GM20431 (cell line): ENCODE data around the gene ARHGAP35.

Experiments
- in situ Hi-C: fragments of 300-500 bp; cut with MseI, MboI; formaldehyde crosslinking; loops from one replicate; pipeline ENCODE4 v1.15.0; 2020; ENCODE audit warnings: low sequenced_read_pairs; ENCODE audit not compliant: unreplicated experiment

Gene ARHGAP35

GRCh38 chr19:46892252-46893179 lies 31.7 kb downstream of the ARHGAP35 start:
- in situ Hi-C loops, result no loop called here

DNA sequence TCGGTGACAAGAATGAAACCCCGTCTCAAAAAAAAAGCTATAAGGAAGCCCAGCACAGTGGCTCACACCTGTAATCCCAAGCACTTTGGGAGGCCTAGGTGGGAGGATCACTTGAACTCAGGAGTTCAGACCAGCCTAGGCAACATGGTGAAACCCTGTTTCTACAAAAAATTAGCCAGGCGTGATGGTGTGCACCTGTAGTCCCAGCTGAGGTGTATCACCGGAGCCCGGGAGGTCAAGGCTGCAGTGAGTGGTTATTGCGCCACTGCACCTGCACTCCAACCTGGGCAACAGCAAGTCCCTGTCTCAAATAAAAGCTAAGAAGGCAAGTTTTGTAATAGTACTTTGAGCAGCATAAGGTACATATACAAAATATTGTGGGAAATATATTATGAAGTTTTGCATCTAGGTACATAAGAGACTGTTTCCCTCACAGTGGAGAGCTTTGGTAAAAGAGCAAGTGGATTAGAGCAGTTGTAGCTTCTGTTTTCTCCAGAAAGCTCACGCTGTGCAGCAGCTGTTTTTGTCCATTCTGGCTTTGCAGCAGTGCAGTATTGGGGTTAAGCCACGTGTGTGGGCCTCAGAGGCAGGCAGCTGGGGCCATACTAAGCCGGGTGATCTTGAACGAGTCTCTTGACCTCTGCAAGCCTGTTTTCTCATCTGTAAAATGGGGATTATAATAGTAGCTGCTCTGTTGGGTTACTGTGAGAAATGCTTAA lies 35.4 kb downstream of the ARHGAP35 start:
- in situ Hi-C loops, result no loop called here

DNA sequence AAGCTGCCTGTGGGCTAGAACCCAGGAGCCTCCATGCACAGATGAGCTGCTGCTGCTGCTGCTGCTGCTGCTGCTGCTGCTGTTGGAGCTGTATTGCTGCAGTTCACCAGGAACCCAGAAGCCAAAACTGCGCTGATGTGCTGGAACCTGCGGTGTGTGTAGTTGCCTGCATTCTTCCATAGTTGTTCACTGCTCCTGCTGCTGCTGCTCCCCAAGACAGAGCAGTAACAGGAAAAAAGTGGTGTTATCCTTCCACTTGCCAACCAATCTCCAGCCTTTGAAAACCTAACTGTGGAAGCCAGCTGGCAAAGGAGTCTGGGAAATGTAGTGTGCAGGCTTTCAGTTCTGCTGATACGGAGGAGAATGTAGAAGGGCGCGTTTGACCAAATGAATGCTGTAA lies 37.9 kb downstream of the ARHGAP35 start:
- in situ Hi-C loops, result no loop called here

- in situ Hi-C loops, result no loop called here
Measured at GRCh38 chr19:46900341-46900740, 39.5 kb downstream of the ARHGAP35 start.

DNA sequence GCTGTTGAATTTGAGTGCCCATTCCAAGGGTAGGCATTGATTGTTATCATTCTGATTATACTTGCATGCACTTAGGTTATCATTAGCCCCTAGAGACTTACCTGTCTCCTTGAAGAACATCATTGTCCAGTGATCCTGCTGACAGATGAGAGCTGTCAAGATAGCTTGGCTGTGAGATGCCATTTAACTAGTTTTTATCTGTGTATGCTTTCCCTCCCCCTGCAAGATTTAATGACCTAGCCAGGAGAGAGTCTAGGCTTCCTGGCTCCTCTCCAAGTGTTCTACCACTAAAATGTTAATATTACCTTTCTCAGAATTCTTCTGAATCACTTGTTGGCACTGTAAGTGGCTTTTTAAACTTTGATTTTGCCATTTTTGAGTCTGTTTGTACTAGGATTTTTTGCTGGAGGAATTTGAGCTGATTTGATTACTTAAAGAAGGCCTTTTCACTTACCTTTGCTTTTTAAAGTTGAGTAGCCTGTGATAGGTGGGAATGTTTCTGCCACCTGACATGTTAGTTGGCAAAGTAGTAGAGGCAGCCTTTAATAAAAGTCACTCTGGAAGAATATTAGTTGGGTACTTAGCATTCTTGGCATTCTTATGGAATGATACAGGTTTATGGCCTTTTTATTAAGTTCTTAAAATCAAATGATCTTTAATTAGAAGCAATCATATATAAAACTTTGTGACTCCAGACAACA lies 41.1 kb downstream of the ARHGAP35 start:
- in situ Hi-C loops, result no loop called here

DNA sequence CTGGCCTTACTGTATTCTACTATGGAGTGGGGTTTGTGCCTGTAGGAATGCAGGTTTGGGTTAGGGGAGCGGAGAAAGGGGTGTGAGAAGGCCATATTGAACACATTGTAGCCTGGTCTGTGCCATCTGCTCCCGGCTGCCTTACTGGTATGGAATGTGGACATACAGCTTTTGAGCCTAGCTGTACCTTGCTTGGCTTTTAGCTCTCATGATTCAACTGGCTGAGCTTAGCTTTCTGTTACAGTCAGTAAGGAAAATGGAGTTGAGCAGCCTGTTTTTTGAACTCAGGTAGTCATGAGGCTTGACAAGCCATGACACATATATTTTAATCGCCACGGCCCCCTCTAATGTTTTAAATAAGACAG lies 41.6 kb downstream of the ARHGAP35 start:
- in situ Hi-C loops, result no loop called here

- in situ Hi-C loops, result no loop called here
Measured at GRCh38 chr19:46903458-46903857, 42.7 kb downstream of the ARHGAP35 start.

GRCh38 chr19:46904114-46905060 lies 43.6 kb downstream of the ARHGAP35 start:
- in situ Hi-C loops, result no loop called here

DNA sequence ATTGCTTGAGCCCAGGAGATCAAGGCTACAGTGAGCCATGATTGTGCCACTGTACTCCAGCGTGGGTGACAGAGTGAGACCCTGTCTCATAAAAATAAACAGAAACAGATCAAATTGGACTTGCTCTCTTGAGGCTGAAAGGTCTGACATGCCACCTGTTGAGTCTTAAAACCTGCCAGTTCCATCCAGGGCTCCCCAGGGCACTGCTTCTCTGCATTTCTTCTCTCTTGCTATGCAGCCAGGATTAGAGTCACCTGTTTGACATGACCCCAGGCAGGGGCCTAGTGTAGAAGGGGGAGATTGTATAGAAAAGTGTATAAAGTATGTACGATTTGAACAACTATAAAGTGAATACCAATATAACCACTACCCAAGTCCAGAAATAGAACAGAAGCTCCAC lies 45.4 kb downstream of the ARHGAP35 start:
- in situ Hi-C loops, result no loop called here

DNA sequence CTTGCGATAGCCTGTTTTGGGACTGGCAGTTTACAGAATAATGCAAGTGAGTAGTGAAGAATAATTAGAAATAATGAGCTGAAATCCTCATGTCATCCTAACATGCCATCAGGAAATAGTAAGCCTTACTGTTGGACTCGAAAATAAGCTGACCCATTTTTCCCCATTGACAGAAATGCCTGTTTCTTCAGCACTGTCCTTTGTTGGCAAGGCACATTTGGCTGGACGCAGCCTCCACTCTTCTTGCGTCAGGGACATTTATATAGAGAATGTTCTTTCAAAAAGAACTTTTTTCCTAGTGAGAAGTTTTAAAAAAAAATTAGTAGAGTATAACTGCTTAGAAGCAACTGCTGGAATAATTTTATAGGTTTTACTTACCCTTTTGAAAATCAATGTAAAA lies 47.1 kb downstream of the ARHGAP35 start:
- in situ Hi-C loops, result no loop called here

- in situ Hi-C loops, result no loop called here
Measured at GRCh38 chr19:46909356-46909755, 48.6 kb downstream of the ARHGAP35 start.
